Breast epithelium (tissue), 3 donors: ENCODE data around the gene RFC2.

Experiments used
- POLR2A ChIP-seq: fragments of 450-650 bp; IDR thresholded peaks from one replicate; pipeline ENCODE4 v1.6.1; 2016; ENCODE audit warnings: antibody characterized with exemption, mild to moderate bottlenecking, moderate library complexity
- POLR2AphosphoS5 ChIP-seq, 3 donors: sonication (generic); formaldehyde crosslinking; IDR thresholded peaks; one replicate each; pipeline ENCODE4 v1.6.1; 2017; ENCODE audit warnings: antibody characterized with exemption in 3 of 3
- TF ChIP-seq, protein P1 (sequence below), 3 donors: fragments of 450-650 bp; IDR thresholded peaks; one replicate each; pipeline ENCODE4 v1.5.1; 2016 to 2017; ENCODE audit warnings: antibody characterized with exemption in 3 of 3, mild to moderate bottlenecking in 3 of 3, moderate library complexity in 3 of 3

DNA sequence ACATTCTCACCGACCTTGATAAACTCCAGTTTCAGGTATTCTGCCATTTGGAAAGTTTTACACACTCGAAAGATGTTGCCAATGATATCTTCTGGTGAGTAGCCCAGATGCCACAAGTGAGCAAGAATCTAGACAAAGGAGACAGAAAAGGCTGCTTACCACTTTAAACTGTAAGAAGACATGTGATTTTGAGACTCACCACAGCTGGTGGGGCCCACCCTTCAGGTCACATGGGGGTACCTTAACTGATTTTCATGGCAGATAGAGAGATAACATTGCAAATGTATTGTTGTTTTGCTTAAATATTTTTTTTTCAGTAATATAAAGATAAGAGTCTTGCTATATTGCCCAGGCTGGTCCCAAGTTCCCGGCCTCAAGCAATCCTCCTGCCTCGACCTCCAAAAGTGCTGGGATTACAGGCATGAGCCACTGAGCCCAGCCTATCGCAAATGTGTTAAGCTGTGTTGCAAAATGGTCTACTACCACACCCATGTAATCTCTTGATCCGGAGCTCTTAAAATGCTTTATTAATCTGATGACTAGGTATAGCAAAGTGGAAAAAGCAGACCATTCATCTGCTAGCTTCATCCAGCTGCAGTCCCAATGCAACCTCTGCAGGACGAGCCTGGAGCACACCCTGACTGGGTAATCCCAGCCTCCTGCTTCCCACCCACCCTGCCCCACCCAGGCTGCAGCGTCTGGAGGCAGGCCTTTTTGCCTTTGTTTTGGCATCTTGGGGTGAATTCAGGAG is 18.5 kb downstream of the RFC2 start:
- TF ChIP-seq, protein P1, sequence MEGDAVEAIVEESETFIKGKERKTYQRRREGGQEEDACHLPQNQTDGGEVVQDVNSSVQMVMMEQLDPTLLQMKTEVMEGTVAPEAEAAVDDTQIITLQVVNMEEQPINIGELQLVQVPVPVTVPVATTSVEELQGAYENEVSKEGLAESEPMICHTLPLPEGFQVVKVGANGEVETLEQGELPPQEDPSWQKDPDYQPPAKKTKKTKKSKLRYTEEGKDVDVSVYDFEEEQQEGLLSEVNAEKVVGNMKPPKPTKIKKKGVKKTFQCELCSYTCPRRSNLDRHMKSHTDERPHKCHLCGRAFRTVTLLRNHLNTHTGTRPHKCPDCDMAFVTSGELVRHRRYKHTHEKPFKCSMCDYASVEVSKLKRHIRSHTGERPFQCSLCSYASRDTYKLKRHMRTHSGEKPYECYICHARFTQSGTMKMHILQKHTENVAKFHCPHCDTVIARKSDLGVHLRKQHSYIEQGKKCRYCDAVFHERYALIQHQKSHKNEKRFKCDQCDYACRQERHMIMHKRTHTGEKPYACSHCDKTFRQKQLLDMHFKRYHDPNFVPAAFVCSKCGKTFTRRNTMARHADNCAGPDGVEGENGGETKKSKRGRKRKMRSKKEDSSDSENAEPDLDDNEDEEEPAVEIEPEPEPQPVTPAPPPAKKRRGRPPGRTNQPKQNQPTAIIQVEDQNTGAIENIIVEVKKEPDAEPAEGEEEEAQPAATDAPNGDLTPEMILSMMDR (IDR thresholded peaks at IDR 0.05) = no peak
- no peak for TF ChIP-seq POLR2A
- no peak for TF ChIP-seq POLR2AphosphoS5 (IDR thresholded peaks at IDR 0.05)
